Measurements from ENCODE around the gene THSD7B. TPM values are rescaled to one million over a fixed set of nuclear protein-coding genes. Genes with fewer than 3 reads are reported as not detected.

Gene THSD7B
- total and polyA plus RNA-seq, 10 of the 15 experiments (the other 5 are each of a cell fraction or from before 2014, with no cell fraction given), result 0.03 to 0.56 (median 0.28) TPM

DNA sequence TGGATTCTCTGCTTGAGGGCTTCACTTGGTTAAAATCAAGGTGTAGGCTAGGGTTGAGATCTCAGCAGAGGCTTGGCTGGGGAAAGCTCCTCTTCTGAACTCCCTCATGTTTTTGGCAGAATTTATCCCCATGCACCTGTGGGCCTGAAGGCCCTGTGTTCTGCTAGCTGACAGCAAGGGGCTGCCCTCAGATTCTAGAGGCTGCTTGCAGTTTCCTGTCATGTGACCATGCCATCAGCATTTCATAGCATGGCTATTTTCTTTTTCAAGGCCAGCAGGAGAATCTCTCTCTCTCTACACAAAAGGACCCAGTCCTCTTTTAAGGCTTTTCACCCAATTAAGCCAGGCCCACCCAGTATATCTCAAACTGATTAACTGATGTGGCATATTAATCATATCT lies 684.1 kb downstream of the THSD7B start:
- intact Hi-C loops (cut with micrococcal nuclease; ENCODE audit: unreplicated experiment), result no loop called here
- ATAC-seq (peak; percentile 27; the same call in 1 of the 3 replicates), FAIRE-seq (no peak), DNase-seq (ENCODE audit: low read depth, low spot score) (no peak)
- no peak overlapping the region for H2AFZ ChIP-seq (ENCODE audit: control insufficient read depth, low read depth, low read length)
- no peaks in the 10 kb centered on the region for H3K4me1 ChIP-seq (ENCODE audit: control insufficient read depth, insufficient read depth, low read length)
- CTCF ChIA-PET, result no interaction called here
- no peaks in the 10 kb centered on the region for H3K79me2 ChIP-seq (ENCODE audit: control insufficient read depth, insufficient read depth, low read length)
- H3K36me3 ChIP-seq (ENCODE audit: control insufficient read depth in 2 of 2, insufficient read depth in 2 of 2, low read length in 1 of 2), result no peaks in the 10 kb centered on the region
- TF ChIP-seq TARDBP (IDR thresholded peaks at IDR 0.05; ENCODE audit: borderline replicate concordance) (no peak), FOXM1 (IDR thresholded peaks at IDR 0.05; ENCODE audit: low read depth, low read length) (no peak), JUND (IDR thresholded peaks at IDR 0.05; ENCODE audit: low read depth, low read length) (no peak), FOXK2 (IDR thresholded peaks at IDR 0.05) (no peak), SUZ12 (IDR thresholded peaks at IDR 0.05; ENCODE audit: unreplicated experiment) (no peak), IKZF2 (IDR thresholded peaks at IDR 0.05) (no peak), SMARCA5 (IDR thresholded peaks at IDR 0.05) (no peak), SREBF1 (IDR thresholded peaks at IDR 0.05; ENCODE audit: low read length) (no peak), EP300 (IDR thresholded peaks at IDR 0.05; ENCODE audit: borderline replicate concordance in 1 of 2, control insufficient read depth in 1 of 2, low read depth in 2 of 2, low read length in 2 of 2) (no peak)
- TF ChIP-seq, protein P1, sequence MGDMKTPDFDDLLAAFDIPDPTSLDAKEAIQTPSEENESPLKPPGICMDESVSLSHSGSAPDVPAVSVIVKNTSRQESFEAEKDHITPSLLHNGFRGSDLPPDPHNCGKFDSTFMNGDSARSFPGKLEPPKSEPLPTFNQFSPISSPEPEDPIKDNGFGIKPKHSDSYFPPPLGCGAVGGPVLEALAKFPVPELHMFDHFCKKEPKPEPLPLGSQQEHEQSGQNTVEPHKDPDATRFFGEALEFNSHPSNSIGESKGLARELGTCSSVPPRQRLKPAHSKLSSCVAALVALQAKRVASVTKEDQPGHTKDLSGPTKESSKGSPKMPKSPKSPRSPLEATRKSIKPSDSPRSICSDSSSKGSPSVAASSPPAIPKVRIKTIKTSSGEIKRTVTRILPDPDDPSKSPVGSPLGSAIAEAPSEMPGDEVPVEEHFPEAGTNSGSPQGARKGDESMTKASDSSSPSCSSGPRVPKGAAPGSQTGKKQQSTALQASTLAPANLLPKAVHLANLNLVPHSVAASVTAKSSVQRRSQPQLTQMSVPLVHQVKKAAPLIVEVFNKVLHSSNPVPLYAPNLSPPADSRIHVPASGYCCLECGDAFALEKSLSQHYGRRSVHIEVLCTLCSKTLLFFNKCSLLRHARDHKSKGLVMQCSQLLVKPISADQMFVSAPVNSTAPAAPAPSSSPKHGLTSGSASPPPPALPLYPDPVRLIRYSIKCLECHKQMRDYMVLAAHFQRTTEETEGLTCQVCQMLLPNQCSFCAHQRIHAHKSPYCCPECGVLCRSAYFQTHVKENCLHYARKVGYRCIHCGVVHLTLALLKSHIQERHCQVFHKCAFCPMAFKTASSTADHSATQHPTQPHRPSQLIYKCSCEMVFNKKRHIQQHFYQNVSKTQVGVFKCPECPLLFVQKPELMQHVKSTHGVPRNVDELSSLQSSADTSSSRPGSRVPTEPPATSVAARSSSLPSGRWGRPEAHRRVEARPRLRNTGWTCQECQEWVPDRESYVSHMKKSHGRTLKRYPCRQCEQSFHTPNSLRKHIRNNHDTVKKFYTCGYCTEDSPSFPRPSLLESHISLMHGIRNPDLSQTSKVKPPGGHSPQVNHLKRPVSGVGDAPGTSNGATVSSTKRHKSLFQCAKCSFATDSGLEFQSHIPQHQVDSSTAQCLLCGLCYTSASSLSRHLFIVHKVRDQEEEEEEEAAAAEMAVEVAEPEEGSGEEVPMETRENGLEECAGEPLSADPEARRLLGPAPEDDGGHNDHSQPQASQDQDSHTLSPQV (IDR thresholded peaks at IDR 0.05), result no peak
- TF ChIP-seq, protein P2, sequence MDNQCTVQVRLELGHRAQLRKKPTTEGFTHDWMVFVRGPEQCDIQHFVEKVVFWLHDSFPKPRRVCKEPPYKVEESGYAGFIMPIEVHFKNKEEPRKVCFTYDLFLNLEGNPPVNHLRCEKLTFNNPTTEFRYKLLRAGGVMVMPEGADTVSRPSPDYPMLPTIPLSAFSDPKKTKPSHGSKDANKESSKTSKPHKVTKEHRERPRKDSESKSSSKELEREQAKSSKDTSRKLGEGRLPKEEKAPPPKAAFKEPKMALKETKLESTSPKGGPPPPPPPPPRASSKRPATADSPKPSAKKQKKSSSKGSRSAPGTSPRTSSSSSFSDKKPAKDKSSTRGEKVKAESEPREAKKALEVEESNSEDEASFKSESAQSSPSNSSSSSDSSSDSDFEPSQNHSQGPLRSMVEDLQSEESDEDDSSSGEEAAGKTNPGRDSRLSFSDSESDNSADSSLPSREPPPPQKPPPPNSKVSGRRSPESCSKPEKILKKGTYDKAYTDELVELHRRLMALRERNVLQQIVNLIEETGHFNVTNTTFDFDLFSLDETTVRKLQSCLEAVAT (IDR thresholded peaks at IDR 0.05), result no peak
- TF ChIP-seq, protein P3, sequence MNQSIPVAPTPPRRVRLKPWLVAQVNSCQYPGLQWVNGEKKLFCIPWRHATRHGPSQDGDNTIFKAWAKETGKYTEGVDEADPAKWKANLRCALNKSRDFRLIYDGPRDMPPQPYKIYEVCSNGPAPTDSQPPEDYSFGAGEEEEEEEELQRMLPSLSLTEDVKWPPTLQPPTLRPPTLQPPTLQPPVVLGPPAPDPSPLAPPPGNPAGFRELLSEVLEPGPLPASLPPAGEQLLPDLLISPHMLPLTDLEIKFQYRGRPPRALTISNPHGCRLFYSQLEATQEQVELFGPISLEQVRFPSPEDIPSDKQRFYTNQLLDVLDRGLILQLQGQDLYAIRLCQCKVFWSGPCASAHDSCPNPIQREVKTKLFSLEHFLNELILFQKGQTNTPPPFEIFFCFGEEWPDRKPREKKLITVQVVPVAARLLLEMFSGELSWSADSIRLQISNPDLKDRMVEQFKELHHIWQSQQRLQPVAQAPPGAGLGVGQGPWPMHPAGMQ (IDR thresholded peaks at IDR 0.05; ENCODE audit: borderline replicate concordance), result no peak
- in situ Hi-C loops (cut with MboI), result no loop called here
- H3K4me2 ChIP-seq (ENCODE audit: control insufficient read depth, insufficient read depth), result no peak overlapping the region
- H4K20me1 ChIP-seq (ENCODE audit: control insufficient read depth, insufficient read depth), result no peaks in the 10 kb centered on the region
- H3K27ac ChIP-seq (ENCODE audit: control insufficient read depth, insufficient read depth), result no peak overlapping the region
- POLR2A ChIA-PET, result no interaction called here
- H3K4me3 ChIP-seq, result no peak overlapping the region
- no peak overlapping the region for H3K9ac ChIP-seq (ENCODE audit: control insufficient read depth, insufficient read depth, low read length)
- no peaks in the 10 kb centered on the region for H3K9me3 ChIP-seq (replicated peaks; ENCODE audit: control insufficient read depth, insufficient read depth, low read length)
- BruUV-seq (replicated peaks), result no TSS peak
- RAD21 ChIA-PET (ENCODE audit: unreplicated experiment), result no interaction called here
- SMC1A ChIA-PET (ENCODE audit: uncharacterized antibody, unreplicated experiment), result no interaction called here
- H3K27me3 ChIP-seq (replicated peaks in 1 of 2; ENCODE audit: control insufficient read depth in 2 of 2, insufficient read depth in 2 of 2, low read length in 1 of 2), result no peaks in the 10 kb centered on the region
